Hepatocyte (in vitro differentiated cells): Measurements from ENCODE around the gene OR4C11. TPM values are rescaled to one million over a fixed set of nuclear protein-coding genes. Genes with fewer than 3 reads are reported as not detected.

Source experiments
- DNase-seq: peaks from one replicate; pipeline ENCODE4 v3.0.0-alpha.2; 2016; ENCODE audit warnings: low spot score
- H2AFZ ChIP-seq: fragments of 200-600 bp; sonication (generic); 2 replicates; pipeline ENCODE4 v1.6.0; 2016; ENCODE audit warnings: antibody characterized with exemption, mild to moderate bottlenecking
- H3K27ac ChIP-seq: fragments of 200-600 bp; sonication (generic); 2 replicates; pipeline ENCODE4 v1.5.1; 2016; ENCODE audit warnings: mild to moderate bottlenecking
- H3K27me3 ChIP-seq: fragments of 200-600 bp; sonication (generic); 2 replicates; pipeline ENCODE4 v1.6.1; 2016
- H3K36me3 ChIP-seq: fragments of 200-600 bp; sonication (generic); replicated peaks from 2 replicates; pipeline ENCODE4 v1.5.1; 2016; ENCODE audit warnings: low read depth; ENCODE audit not compliant: insufficient read depth
- H3K4me1 ChIP-seq: fragments of 200-600 bp; sonication (generic); 2 replicates; pipeline ENCODE4 v1.5.1; 2016; ENCODE audit warnings: mild to moderate bottlenecking, moderate library complexity; ENCODE audit not compliant: insufficient read depth
- H3K4me2 ChIP-seq: fragments of 200-600 bp; sonication (generic); 2 replicates; pipeline ENCODE4 v1.6.0; 2016
- H3K4me3 ChIP-seq: fragments of 200-600 bp; sonication (generic); 2 replicates; pipeline ENCODE4 v1.5.1; 2016; ENCODE audit warnings: mild to moderate bottlenecking
- H3K79me2 ChIP-seq: fragments of 200-600 bp; sonication (generic); 2 replicates; pipeline ENCODE4 v1.6.0; 2017; ENCODE audit warnings: mild to moderate bottlenecking
- H3K9me2 ChIP-seq: fragments of 200-600 bp; sonication (generic); replicated peaks from 2 replicates; pipeline ENCODE4 v1.6.0; 2017; ENCODE audit warnings: mild to moderate bottlenecking; ENCODE audit not compliant: insufficient read depth
- H3K9me3 ChIP-seq: fragments of 200-600 bp; sonication (generic); 2 replicates; pipeline ENCODE4 v1.5.1; 2016; ENCODE audit warnings: low read depth, mild to moderate bottlenecking
- H4K20me1 ChIP-seq: fragments of 200-600 bp; sonication (generic); 2 replicates; pipeline ENCODE4 v1.6.0; 2016; ENCODE audit warnings: mild to moderate bottlenecking; ENCODE audit not compliant: insufficient read depth, poor library complexity, severe bottlenecking
- CTCF ChIP-seq: fragments of 200-600 bp; sonication (generic); IDR thresholded peaks from 2 replicates; pipeline ENCODE4 v1.5.1; 2016; ENCODE audit warnings: antibody characterized with exemption, mild to moderate bottlenecking; ENCODE audit not compliant: poor library complexity
- EZH2 ChIP-seq: fragments of 200-600 bp; sonication (generic); IDR thresholded peaks from 2 replicates; pipeline ENCODE4 v1.6.1; 2016; ENCODE audit warnings: antibody characterized with exemption, mild to moderate bottlenecking, borderline replicate concordance
- EZH2phosphoT487 ChIP-seq: fragments of 200-600 bp; sonication (generic); IDR thresholded peaks from one replicate; pipeline ENCODE4 v1.6.1; 2018; ENCODE audit warnings: antibody characterized with exemption, mild to moderate bottlenecking, low read depth, moderate library complexity; ENCODE audit not compliant: unreplicated experiment, severe bottlenecking
- WGBS: methylation state at CpG from one replicate; pipeline ENCODE4 v1.1.6; 2016; ENCODE audit warnings: low lambda C conversion rate; ENCODE audit errors: missing lambda C conversion rate; 5-methylcytosine and 5-hydroxymethylcytosine counted together
- polyA plus RNA-seq: library from polyadenylated mRNA; unstranded; fragments of >200 nt; fragmentation: Nextera tagmentation; extraction: Ambion mirVana; gene quantifications from 2 replicates; pipeline ENCODE4 v1.2.1, GENCODE V29; 2016
- total RNA-seq: library from RNA; depleted of rRNA; stranded (reverse); fragments of >200 nt; gene quantifications from 2 replicates; pipeline ENCODE4 v1.2.3, GENCODE V29; 2014

The OR4C11 gene
- total and polyA plus RNA-seq, 2 experiments from 2014 or later: not detected

GRCh38 chr11:55648027-55648426, 40.6 kb upstream of the OR4C11 start, which contains the start of gene OR4S2:
TSS of gene OR4S2 (plus strand) at chr11:55648327. CDS start at chr11:55650904, 2,577 bp downstream.
- Histone ChIP-seq H3K79me2 (no peaks in the 10 kb centered on the region), H3K9me2 (no peaks in the 10 kb centered on the region), H3K27me3 (no peaks in the 10 kb centered on the region), H3K4me1 (no peaks in the 10 kb centered on the region), H3K36me3 (no peaks in the 10 kb centered on the region), H2AFZ (no peak within 1 kb of the TSS), H3K4me3 (no peak within 1 kb of the TSS), H3K27ac (no peak within 1 kb of the TSS), H3K4me2 (no peak within 1 kb of the TSS), H4K20me1 (no peaks in the 10 kb centered on the region), H3K9me3 (no peaks in the 10 kb centered on the region)
- TF ChIP-seq EZH2phosphoT487 (no peak), CTCF (no peak), EZH2 (no peak)
- no peak for DNase-seq
- 57% methylated on average over 2 of the region's 2 CpGs for WGBS

- no peaks in the 10 kb centered on the region for H3K9me2 ChIP-seq
- no peaks in the 10 kb centered on the region for H3K36me3 ChIP-seq
- 44% methylated on average over 3 of the region's 3 CpGs for WGBS
- H3K27ac ChIP-seq: no peak within 1 kb of the TSS
- no peak within 1 kb of the TSS for H3K4me3 ChIP-seq
- H3K4me2 ChIP-seq: no peak within 1 kb of the TSS
- no peaks in the 10 kb centered on the region for H3K79me2 ChIP-seq
- no peaks in the 10 kb centered on the region for H3K9me3 ChIP-seq
- no peak for TF ChIP-seq EZH2phosphoT487
- TF ChIP-seq CTCF: no peak
- TF ChIP-seq EZH2: no peak
- H2AFZ ChIP-seq: no peak within 1 kb of the TSS
- no peaks in the 10 kb centered on the region for H3K4me1 ChIP-seq
- H3K27me3 ChIP-seq: no peaks in the 10 kb centered on the region
- no peak for DNase-seq
- no peaks in the 10 kb centered on the region for H4K20me1 ChIP-seq
Observed at GRCh38 chr11:55634813-55635212, 27.4 kb upstream of the OR4C11 start, which contains the start of gene OR4P4. TSS of gene OR4P4 (plus strand) at chr11:55635113.

GRCh38 chr11:55624531-55624930, 17.1 kb upstream of the OR4C11 start:
- 100% methylated on average over 1 of the region's 1 CpG for WGBS

GRCh38 chr11:55572548-55572947, 34.9 kb downstream of the OR4C11 start:
- Histone ChIP-seq H4K20me1 (no peaks in the 10 kb centered on the region), H3K4me3 (no peak overlapping the region), H3K4me2 (no peak overlapping the region), H3K9me3 (peaks cover 3% of the 10 kb centered on the region), H3K36me3 (no peaks in the 10 kb centered on the region), H3K4me1 (no peaks in the 10 kb centered on the region), H3K27ac (no peak overlapping the region), H3K27me3 (no peaks in the 10 kb centered on the region), H3K9me2 (no peaks in the 10 kb centered on the region), H3K79me2 (no peaks in the 10 kb centered on the region), H2AFZ (no peak overlapping the region)
- TF ChIP-seq EZH2 (no peak), EZH2phosphoT487 (no peak), CTCF (no peak)
- no peak for DNase-seq
- WGBS: 38% methylated on average over 1 of the region's 1 CpG

More at GRCh38 chr11:55624531-55624930, 17.1 kb upstream of the OR4C11 start:
- no peak overlapping the region for H3K4me3 ChIP-seq
- H3K9me2 ChIP-seq: no peaks in the 10 kb centered on the region
- no peaks in the 10 kb centered on the region for H4K20me1 ChIP-seq
- no peak overlapping the region for H3K27ac ChIP-seq
- no peaks in the 10 kb centered on the region for H3K4me1 ChIP-seq
- H3K4me2 ChIP-seq: no peak overlapping the region
- no peak for DNase-seq
- no peaks in the 10 kb centered on the region for H3K9me3 ChIP-seq
- H3K27me3 ChIP-seq: no peaks in the 10 kb centered on the region
- TF ChIP-seq EZH2 (no peak), EZH2phosphoT487 (no peak)
- H3K36me3 ChIP-seq: no peaks in the 10 kb centered on the region
- H2AFZ ChIP-seq: no peak overlapping the region
- no peaks in the 10 kb centered on the region for H3K79me2 ChIP-seq
